IMR-90 (cell line): ENCODE results near the gene TSKU. TPM values are rescaled to one million over a fixed set of nuclear protein-coding genes. Genes with fewer than 3 reads are reported as not detected.
"Not testable (repeated sequence)": the region's sequence is repeated elsewhere in the genome, so short reads cannot be mapped to it uniquely, and the experiment has no call there.

Experiments used
- ATAC-seq: fragments of 200-7000 bp; cut with Tn5 transposase; 2 replicates; pipeline ENCODE4 v1.9.1; 2020; ENCODE audit warnings: low read depth, mild to moderate bottlenecking, moderate library complexity
- BruUV-seq: library from RNA; stranded (reverse); fragments of 400-500 nt; replicated peaks from 2 replicates; lab custom pipeline; 2021; lab: Mats Ljungman, UMichigan
- CTCF ChIA-PET: fragments of 300-600 bp; formaldehyde crosslinking; extraction: SDS; loops from one replicate; lab custom pipeline; 2021; ENCODE audit warnings: antibody characterized with exemption; lab: Yijun Ruan, JAX
- POLR2A ChIA-PET: fragments of 300-600 bp; sonication (Branson Sonifier 250); formaldehyde crosslinking; loops from one replicate; lab custom pipeline; 2022; ENCODE audit warnings: antibody characterized with exemption; ENCODE audit not compliant: unreplicated experiment; lab: Charles Lee
- DNase-seq: peaks from one replicate; pipeline ENCODE4 v3.0.0; 2013
- H2AFZ ChIP-seq: replicated peaks from 2 replicates; pipeline ENCODE3; 2013; ENCODE audit warnings: low read length, mild to moderate bottlenecking; ENCODE audit not compliant: poor library complexity
- H2AK5ac ChIP-seq: 2 replicates; pipeline ENCODE4 v1.6.1; 2013; ENCODE audit warnings: low read depth, low read length, inconsistent platforms
- H2AK9ac ChIP-seq: replicated peaks from 2 replicates; pipeline ENCODE3; 2013; ENCODE audit warnings: mild to moderate bottlenecking, low read depth, low read length, moderate library complexity; ENCODE audit not compliant: poor library complexity
- H2BK120ac ChIP-seq: 2 replicates; pipeline ENCODE4 v1.6.1; 2013; ENCODE audit warnings: low read depth, low read length, inconsistent platforms
- H2BK15ac ChIP-seq: 3 replicates; pipeline ENCODE4 v1.6.1; 2013; ENCODE audit warnings: low read depth, low read length, inconsistent platforms
- H2BK20ac ChIP-seq: 2 replicates; pipeline ENCODE4 v1.6.1; 2013; ENCODE audit warnings: low read depth, mild to moderate bottlenecking, inconsistent platforms, low read length, moderate library complexity
- H2BK5ac ChIP-seq: 2 replicates; pipeline ENCODE4 v1.6.1; 2013; ENCODE audit warnings: mild to moderate bottlenecking, low read depth, low read length, inconsistent platforms; ENCODE audit not compliant: poor library complexity, severe bottlenecking
- H3K14ac ChIP-seq: replicated peaks from 2 replicates; pipeline ENCODE4 v1.6.1; 2013; ENCODE audit warnings: low read depth, low read length, inconsistent platforms
- H3K18ac ChIP-seq: 2 replicates; pipeline ENCODE4 v1.6.1; 2013; ENCODE audit warnings: low read depth, low read length, control low read depth
- H3K23ac ChIP-seq: 2 replicates; pipeline ENCODE4 v1.6.1; 2013; ENCODE audit warnings: low read depth, low read length, inconsistent platforms
- H3K27ac ChIP-seq: 2 replicates; pipeline ENCODE4 v1.5.1; 2013; ENCODE audit warnings: mild to moderate bottlenecking, control low read depth, low read length; ENCODE audit not compliant: insufficient read depth
- H3K27me3 ChIP-seq: 2 replicates; pipeline ENCODE4 v1.6.1; 2013; ENCODE audit warnings: low read length; ENCODE audit not compliant: control insufficient read depth, insufficient read depth
- H3K36me3 ChIP-seq: 2 replicates; pipeline ENCODE4 v1.6.1; 2013; ENCODE audit warnings: low read length, mixed read lengths; ENCODE audit not compliant: control insufficient read depth, insufficient read depth
- H3K4ac ChIP-seq: 2 replicates; pipeline ENCODE4 v1.6.1; 2013; ENCODE audit warnings: low read depth, low read length, inconsistent platforms
- H3K4me1 ChIP-seq: 2 replicates; pipeline ENCODE4 v1.6.1; 2013; ENCODE audit warnings: low read length, mixed read lengths; ENCODE audit not compliant: control insufficient read depth, insufficient read depth
- H3K4me2 ChIP-seq: 2 replicates; pipeline ENCODE4 v1.6.1; 2013; ENCODE audit warnings: low read depth, mild to moderate bottlenecking, control low read depth, low read length, moderate library complexity
- H3K4me3 ChIP-seq: 2 replicates; pipeline ENCODE4 v1.5.1; 2013; ENCODE audit warnings: low read depth, mild to moderate bottlenecking, control low read depth, low read length, moderate library complexity; ENCODE audit not compliant: insufficient read depth
- H3K56ac ChIP-seq: 2 replicates; pipeline ENCODE4 v1.6.1; 2013; ENCODE audit warnings: low read length, inconsistent platforms; ENCODE audit not compliant: insufficient read depth; ENCODE audit errors: extremely low read depth
- H3K79me1 ChIP-seq, 2 experiments: 2 replicates each; pipeline ENCODE4 v1.6.1; 2013; ENCODE audit warnings: low read length in 2 of 2, inconsistent platforms in 1 of 2, low read depth in 1 of 2
- H3K9ac ChIP-seq: 2 replicates; pipeline ENCODE4 v1.6.1; 2013; ENCODE audit warnings: low read depth, low read length, control low read depth
- H3K9me1 ChIP-seq: 2 replicates; pipeline ENCODE4 v1.6.1; 2013; ENCODE audit warnings: low read length, inconsistent platforms; ENCODE audit not compliant: insufficient read depth
- H3K9me3 ChIP-seq: 2 replicates; pipeline ENCODE4 v1.6.1; 2013; ENCODE audit warnings: low read length; ENCODE audit not compliant: control insufficient read depth, insufficient read depth
- H4K20me1 ChIP-seq: 2 replicates; pipeline ENCODE4 v1.6.1; 2013; ENCODE audit warnings: low read length, inconsistent platforms; ENCODE audit not compliant: insufficient read depth
- H4K5ac ChIP-seq: 2 replicates; pipeline ENCODE4 v1.6.1; 2013; ENCODE audit warnings: mild to moderate bottlenecking, low read depth, low read length, control low read depth
- H4K8ac ChIP-seq, 2 experiments: 2 replicates each; pipeline ENCODE4 v1.6.1; 2013; ENCODE audit warnings: low read depth in 2 of 2, low read length in 2 of 2, control low read depth in 1 of 2, inconsistent platforms in 1 of 2
- H4K91ac ChIP-seq: 2 replicates; pipeline ENCODE4 v1.6.1; 2013; ENCODE audit warnings: low read depth, low read length, inconsistent platforms; ENCODE audit not compliant: insufficient read depth
- RAD21 ChIP-seq: IDR thresholded peaks from 2 replicates; pipeline ENCODE4 v1.6.1; 2012; ENCODE audit warnings: low read length, improper control_type of control experiment
- SMC3 ChIP-seq: fragments of 150-350 bp; IDR thresholded peaks from 2 replicates; pipeline ENCODE4 v1.6.1; 2016; ENCODE audit warnings: low read depth, mild to moderate bottlenecking, antibody characterized with exemption, low read length, moderate library complexity
- WGBS, 2 experiments: methylation state at CpG; one replicate each; pipeline versions ENCODE4 v1.1.5 to v1.1.7; 2013; ENCODE audit warnings: missing lambda C conversion rate in 2 of 2; ENCODE audit not compliant: insufficient read length in 1 of 2; ENCODE audit errors: extremely low coverage in 2 of 2; 5-methylcytosine and 5-hydroxymethylcytosine counted together
- dilution Hi-C: fragments of 300-500 bp; cut with HindIII; formaldehyde crosslinking; loops from one replicate; pipeline ENCODE4 v1.14.3; 2018; ENCODE audit warnings: low sequenced_read_pairs; ENCODE audit not compliant: unreplicated experiment
- in situ Hi-C: fragments of 300-500 bp; cut with MboI; formaldehyde crosslinking; loops from 3 replicates; pipeline ENCODE4 v1.14.3; 2019; ENCODE audit warnings: low sequenced_read_pairs, inconsistent platforms, mixed read lengths
- intact Hi-C: fragments of 100-400 bp; cut with micrococcal nuclease; formaldehyde crosslinking; loops from 2 replicates; pipeline ENCODE4 v1.10.0; 2022
- polyA plus RNA-seq, 3 experiments: library from polyadenylated mRNA; depleted of rRNA; stranded (reverse); fragments of >200 nt; gene quantifications; 2 replicates each; pipeline ENCODE4 v1.2.3, GENCODE V29; 2012; ENCODE audit warnings: low replicate concordance in 1 of 3
- total RNA-seq: library from RNA; depleted of rRNA; stranded (reverse); fragments of >200 nt; gene quantifications from 2 replicates; pipeline ENCODE4 v1.2.3, GENCODE V29; 2012
- TF ChIP-seq, protein P1 (sequence below): conservative IDR thresholded peaks from 2 replicates; pipeline ENCODE4 v1.5.1; 2012; ENCODE audit warnings: mild to moderate bottlenecking, low read depth, low read length, improper control_type of control experiment

The TSKU gene
- total and polyA plus RNA-seq, 2 of the 4 experiments (the other 2 are of a cell fraction) = 6.8 to 26.6 TPM

DNA sequence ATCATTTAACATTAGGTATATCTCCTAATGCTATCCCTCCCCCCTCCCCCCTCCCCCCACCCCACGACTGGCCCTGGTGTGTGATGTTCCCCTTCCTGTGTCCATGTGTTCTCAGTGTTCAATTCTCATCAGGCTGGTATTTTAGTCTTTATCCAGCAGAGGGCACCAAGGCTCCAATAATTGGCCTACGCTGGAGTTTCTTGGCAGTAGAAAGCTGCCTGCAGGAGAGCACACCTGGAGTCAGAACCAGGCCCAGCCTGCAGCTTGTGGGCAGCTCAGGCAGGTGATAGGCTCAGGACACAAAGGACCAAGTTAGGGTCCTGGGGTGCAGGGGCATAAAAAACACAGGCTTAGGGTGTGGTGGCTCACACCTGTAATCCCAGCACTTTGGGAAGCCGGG is 49.2 kb upstream of the TSKU start:
- DNase-seq (peak; percentile 67), ATAC-seq (peak; percentile 83)
- Histone ChIP-seq H3K27me3 (peaks cover 60% of the 10 kb centered on the region), H2AFZ (peak overlapping the region; percentile 33)
- in situ Hi-C loops = loop anchor here (25.0 kb wide), 1 partner anchor 303 kb away; the partner anchor contains the start of gene B3GNT6
- H3K79me1 ChIP-seq, H4K91ac ChIP-seq, H3K4me3 ChIP-seq, BruUV-seq, H2BK15ac ChIP-seq, POLR2A ChIA-PET, H4K8ac ChIP-seq, H3K9ac ChIP-seq, H3K56ac ChIP-seq, H3K9me1 ChIP-seq, H3K4ac ChIP-seq, H3K23ac ChIP-seq, H2AK9ac ChIP-seq, H3K4me2 ChIP-seq, H2BK5ac ChIP-seq, H3K36me3 ChIP-seq, H3K27ac ChIP-seq, H3K18ac ChIP-seq, H2BK120ac ChIP-seq, H2AK5ac ChIP-seq, H4K20me1 ChIP-seq, H3K9me3 ChIP-seq, H3K14ac ChIP-seq, H3K4me1 ChIP-seq, dilution Hi-C loops, H4K5ac ChIP-seq, H2BK20ac ChIP-seq: not testable (repeated sequence)
- 27% methylated on average over 1 of the region's 3 CpGs; no CpG with 5 or more reads in 1 of the 2 experiments for WGBS, 2 experiments
- peak; percentile 88 for TF ChIP-seq RAD21
- TF ChIP-seq, protein P1, sequence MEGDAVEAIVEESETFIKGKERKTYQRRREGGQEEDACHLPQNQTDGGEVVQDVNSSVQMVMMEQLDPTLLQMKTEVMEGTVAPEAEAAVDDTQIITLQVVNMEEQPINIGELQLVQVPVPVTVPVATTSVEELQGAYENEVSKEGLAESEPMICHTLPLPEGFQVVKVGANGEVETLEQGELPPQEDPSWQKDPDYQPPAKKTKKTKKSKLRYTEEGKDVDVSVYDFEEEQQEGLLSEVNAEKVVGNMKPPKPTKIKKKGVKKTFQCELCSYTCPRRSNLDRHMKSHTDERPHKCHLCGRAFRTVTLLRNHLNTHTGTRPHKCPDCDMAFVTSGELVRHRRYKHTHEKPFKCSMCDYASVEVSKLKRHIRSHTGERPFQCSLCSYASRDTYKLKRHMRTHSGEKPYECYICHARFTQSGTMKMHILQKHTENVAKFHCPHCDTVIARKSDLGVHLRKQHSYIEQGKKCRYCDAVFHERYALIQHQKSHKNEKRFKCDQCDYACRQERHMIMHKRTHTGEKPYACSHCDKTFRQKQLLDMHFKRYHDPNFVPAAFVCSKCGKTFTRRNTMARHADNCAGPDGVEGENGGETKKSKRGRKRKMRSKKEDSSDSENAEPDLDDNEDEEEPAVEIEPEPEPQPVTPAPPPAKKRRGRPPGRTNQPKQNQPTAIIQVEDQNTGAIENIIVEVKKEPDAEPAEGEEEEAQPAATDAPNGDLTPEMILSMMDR = peak; percentile 69
- TF ChIP-seq SMC3 = peak; percentile 91
- intact Hi-C loops = loop anchor here (1.0 to 2.0 kb wide), 6 partner anchors 51 to 357 kb away; no protein-coding TSS in a partner anchor
- CTCF ChIA-PET = interaction anchor here (0.6 to 3.2 kb wide), 9 partner anchors 9 to 309 kb away, joined by 3 to 21 read pairs (median 3); no protein-coding TSS in a partner anchor
